PFSK-1 (cell line): ENCODE data around the gene PKMYT1.

ENCODE experiments used
- FOXP2 ChIP-seq: optimal IDR thresholded peaks from 2 replicates; pipeline ENCODE3; 2011; ENCODE audit warnings: borderline replicate concordance, control low read depth, inconsistent platforms; ENCODE audit not compliant: insufficient read depth; ENCODE audit errors: extremely low read length, extremely low read depth
- POLR2AphosphoS5 ChIP-seq: IDR thresholded peaks from 2 replicates; pipeline ENCODE4 v1.6.1; 2012; ENCODE audit warnings: low read depth, mild to moderate bottlenecking, control low read depth, low read length, moderate library complexity
- REST ChIP-seq, 2 experiments: IDR thresholded peaks; 2 replicates each; pipeline versions ENCODE4 v1.6.1 to v1.8.0; 2011 to 2012; ENCODE audit warnings: low read depth in 2 of 2, low read length in 2 of 2, control low read depth in 1 of 2, inconsistent platforms in 1 of 2, mild to moderate bottlenecking in 1 of 2, moderate library complexity in 1 of 2; ENCODE audit not compliant: insufficient read depth in 1 of 2
- SIN3A ChIP-seq: IDR thresholded peaks from 2 replicates; pipeline ENCODE4 v1.6.1; 2012; ENCODE audit warnings: mild to moderate bottlenecking, low read length, moderate library complexity, borderline replicate concordance; ENCODE audit not compliant: insufficient read depth
- TAF1 ChIP-seq: IDR thresholded peaks from 2 replicates; pipeline ENCODE4 v1.6.1; 2012; ENCODE audit warnings: low read length, control low read depth, borderline replicate concordance; ENCODE audit not compliant: insufficient read depth

PKMYT1 gene

GRCh38 chr16:2999929-3000328, 19.7 kb upstream of the PKMYT1 start:
- TF ChIP-seq FOXP2 (no peak), POLR2AphosphoS5 (no peak), SIN3A (no peak), REST (IDR thresholded peaks at IDR 0.05; ENCODE audit: insufficient read depth in 1 of 2, low read depth in 2 of 2, low read length in 2 of 2) (no peak), TAF1 (no peak)

- no peak for TF ChIP-seq POLR2AphosphoS5
- TF ChIP-seq REST (IDR thresholded peaks at IDR 0.05; ENCODE audit: insufficient read depth in 1 of 2, low read depth in 2 of 2, low read length in 2 of 2), result no peak
Observed at GRCh38 chr16:2996298-2996697, 16.1 kb upstream of the PKMYT1 start.

- no peak for TF ChIP-seq TAF1
- no peak for TF ChIP-seq SIN3A
- TF ChIP-seq FOXP2, result no peak
- TF ChIP-seq POLR2AphosphoS5, result no peak
- no peak for TF ChIP-seq REST (IDR thresholded peaks at IDR 0.05; ENCODE audit: insufficient read depth in 1 of 2, low read depth in 2 of 2, low read length in 2 of 2)
Observed at GRCh38 chr16:2992383-2993081, 12.3 kb upstream of the PKMYT1 start.

GRCh38 chr16:2991566-2992261, 11.5 kb upstream of the PKMYT1 start:
- TF ChIP-seq REST (IDR thresholded peaks at IDR 0.05; ENCODE audit: insufficient read depth in 1 of 2, low read depth in 2 of 2, low read length in 2 of 2) (no peak), TAF1 (no peak), POLR2AphosphoS5 (no peak), SIN3A (no peak), FOXP2 (no peak)

- no peak for TF ChIP-seq TAF1
- TF ChIP-seq SIN3A, result no peak
- no peak for TF ChIP-seq POLR2AphosphoS5
- no peak for TF ChIP-seq REST (IDR thresholded peaks at IDR 0.05; ENCODE audit: insufficient read depth in 1 of 2, low read depth in 2 of 2, low read length in 2 of 2)
- no peak for TF ChIP-seq FOXP2
Observed at GRCh38 chr16:2990891-2991290, 10.6 kb upstream of the PKMYT1 start.
